ENCODE results near the gene FBN1.

FBN1 gene

GRCh38 chr15:48584090-48584811 is 61.3 kb downstream of the FBN1 start:
- POLR2A ChIA-PET (ENCODE audit: low non-redundant PET), result no interaction called here
- no peak overlapping the region for H3K27ac ChIP-seq
- CTCF ChIA-PET, result no interaction called here
- no peak for DNase-seq (ENCODE audit: low spot score)
- TF ChIP-seq CTCF (conservative IDR thresholded peaks at IDR 0.05; ENCODE audit: low read depth), result no peak

DNA sequence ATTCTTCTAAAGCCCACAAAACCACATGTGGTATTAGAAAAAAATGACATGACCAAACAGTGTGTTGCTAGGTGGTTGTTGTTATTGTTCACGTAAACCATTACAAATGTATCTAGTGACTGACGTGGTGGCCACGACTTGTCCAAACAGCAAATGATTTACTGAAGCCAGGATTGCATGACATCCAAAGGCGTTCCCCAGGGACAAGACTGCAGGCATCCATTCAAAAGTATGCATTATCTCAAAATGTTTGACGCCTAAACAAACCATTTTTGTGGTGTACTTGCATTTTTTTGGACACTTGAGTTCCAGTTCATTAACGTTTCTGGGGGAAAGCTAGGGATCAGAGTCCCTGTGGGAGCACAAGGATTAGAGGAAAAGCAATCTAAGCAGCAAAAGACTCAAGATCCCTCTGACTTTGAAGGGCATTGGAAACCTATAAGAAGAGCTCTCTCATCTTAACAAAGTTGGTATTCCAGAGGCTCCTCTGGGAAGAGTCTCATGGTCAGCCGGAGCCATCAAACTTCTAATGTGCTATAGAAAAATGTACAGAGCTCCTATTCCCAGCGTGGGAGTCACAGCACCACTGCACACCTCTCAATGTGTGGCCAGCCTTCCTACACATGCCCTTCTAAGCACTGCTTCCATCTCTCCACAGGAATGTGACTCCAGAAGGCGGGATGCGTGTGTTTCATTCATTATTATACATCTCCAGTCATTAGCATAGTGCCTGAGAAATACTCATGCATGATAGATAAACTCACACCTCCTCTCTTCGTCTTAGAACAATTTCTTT is 62.9 kb downstream of the FBN1 start:
- POLR2A ChIA-PET (ENCODE audit: low non-redundant PET), result no interaction called here

GRCh38 chr15:48581219-48581618 is 64.3 kb downstream of the FBN1 start:
- no peak overlapping the region for H3K27ac ChIP-seq
- POLR2A ChIA-PET (ENCODE audit: low non-redundant PET), result no interaction called here
- no peak for TF ChIP-seq CTCF (conservative IDR thresholded peaks at IDR 0.05; ENCODE audit: low read depth)
- no peak for DNase-seq (ENCODE audit: low spot score)
- CTCF ChIA-PET, result interaction anchor here (0.7 kb wide), 1 partner anchor 66 kb away, joined by 4 read pairs; no protein-coding TSS in a partner anchor

More for the DNA sequence above, 62.9 kb downstream of the FBN1 start:
- CTCF ChIA-PET, result interaction anchor here (0.6 kb wide), 1 partner anchor 10 kb away, joined by 3 read pairs; no protein-coding TSS in a partner anchor
- TF ChIP-seq CTCF (conservative IDR thresholded peaks at IDR 0.05; ENCODE audit: low read depth), result no peak
- no peak for DNase-seq (ENCODE audit: low spot score)
- no peak overlapping the region for H3K27ac ChIP-seq

DNA sequence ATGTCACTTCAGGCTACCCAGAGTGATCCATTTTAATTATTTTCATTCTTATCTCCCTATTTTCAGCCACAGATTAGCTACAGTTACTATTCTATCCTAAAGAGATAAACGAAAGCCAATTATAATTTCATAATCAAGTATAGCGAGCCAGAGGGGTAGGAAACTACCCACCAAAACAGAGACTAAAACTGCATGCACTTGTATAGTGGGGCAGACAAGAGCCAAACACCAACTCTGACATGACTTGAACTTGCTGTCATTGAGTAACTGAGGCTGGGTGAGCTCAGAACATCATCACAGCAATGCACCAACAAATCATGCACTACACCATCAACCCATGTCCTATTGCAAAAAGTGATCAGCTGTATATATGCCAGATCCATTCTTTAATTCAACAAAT is 64.8 kb downstream of the FBN1 start:
- H3K27ac ChIP-seq, result no peak overlapping the region
- no peak for DNase-seq (ENCODE audit: low spot score)
- ChIA-PET CTCF (no interaction called here), POLR2A (ENCODE audit: low non-redundant PET) (no interaction called here)
- no peak for TF ChIP-seq CTCF (conservative IDR thresholded peaks at IDR 0.05; ENCODE audit: low read depth)

DNA sequence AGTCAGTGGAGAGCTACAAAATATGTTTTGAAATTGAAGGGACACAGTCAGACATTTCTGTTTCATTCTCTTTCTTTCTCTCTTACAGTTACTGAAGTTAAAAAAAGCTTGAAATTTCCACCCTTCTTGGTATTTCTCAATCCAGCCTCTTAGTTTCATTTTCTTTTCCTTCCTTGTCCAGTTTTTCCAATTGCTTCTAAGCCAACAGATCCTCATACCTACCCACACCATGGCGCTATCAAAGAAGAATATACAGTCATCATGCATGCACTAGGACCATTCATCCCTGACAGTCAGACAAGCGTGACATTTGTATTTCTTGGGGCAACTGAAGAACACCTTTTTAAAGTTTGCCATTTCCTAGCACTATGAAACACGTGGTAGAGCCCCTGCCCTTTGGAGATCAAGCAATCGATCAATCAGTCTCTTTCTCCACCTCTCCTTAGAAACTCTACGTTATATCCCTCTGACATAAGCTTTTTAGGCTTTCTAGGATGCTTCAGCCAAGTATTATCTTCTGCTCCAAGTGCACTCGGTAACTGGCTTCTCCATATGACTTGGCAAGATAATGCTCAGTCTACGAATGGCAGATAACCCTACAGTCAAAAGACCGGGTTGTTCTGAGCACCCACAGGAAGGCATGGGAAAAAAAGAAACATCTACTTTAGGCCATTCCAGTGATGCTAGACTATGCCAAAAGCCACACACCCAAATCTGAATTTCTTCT is 65.4 kb downstream of the FBN1 start:
- ChIA-PET CTCF (no interaction called here), POLR2A (ENCODE audit: low non-redundant PET) (no interaction called here)
- DNase-seq (ENCODE audit: low spot score), result no peak
- H3K27ac ChIP-seq, result no peak overlapping the region
- TF ChIP-seq CTCF (conservative IDR thresholded peaks at IDR 0.05; ENCODE audit: low read depth), result no peak

- POLR2A ChIA-PET (ENCODE audit: low non-redundant PET), result no interaction called here
- no peak overlapping the region for H3K27ac ChIP-seq
- CTCF ChIA-PET, result no interaction called here
- TF ChIP-seq CTCF (conservative IDR thresholded peaks at IDR 0.05; ENCODE audit: low read depth), result no peak
- DNase-seq (ENCODE audit: low spot score), result no peak
Observed at GRCh38 chr15:48578965-48579364, 66.5 kb downstream of the FBN1 start.
